Tibial nerve (tissue), 4 donors: ENCODE data around the gene EID3.

ENCODE experiments used
- EP300 ChIP-seq, 2 donors: sonication (generic); formaldehyde crosslinking; IDR thresholded peaks; one replicate each; pipeline ENCODE4 v1.6.1; 2017; ENCODE audit warnings: antibody characterized with exemption in 2 of 2, mild to moderate bottlenecking in 1 of 2
- POLR2A ChIP-seq, 2 donors: fragments of 450-650 bp; IDR thresholded peaks; one replicate each; pipeline ENCODE4 v1.6.1; 2017; ENCODE audit warnings: antibody characterized with exemption in 2 of 2, mild to moderate bottlenecking in 2 of 2, moderate library complexity in 2 of 2
- TF ChIP-seq, protein P1 (sequence below), 5 experiments: fragments of 200-600 bp in 3 of 5; fragments of 450-650 bp in 2 of 5; sonication (generic) in 3 of 5; IDR thresholded peaks; one replicate each; pipeline ENCODE4 v1.5.1; 2016 to 2019; ENCODE audit warnings: antibody characterized with exemption in 5 of 5, mild to moderate bottlenecking in 3 of 5, moderate library complexity in 2 of 5

- TF ChIP-seq, protein P1, sequence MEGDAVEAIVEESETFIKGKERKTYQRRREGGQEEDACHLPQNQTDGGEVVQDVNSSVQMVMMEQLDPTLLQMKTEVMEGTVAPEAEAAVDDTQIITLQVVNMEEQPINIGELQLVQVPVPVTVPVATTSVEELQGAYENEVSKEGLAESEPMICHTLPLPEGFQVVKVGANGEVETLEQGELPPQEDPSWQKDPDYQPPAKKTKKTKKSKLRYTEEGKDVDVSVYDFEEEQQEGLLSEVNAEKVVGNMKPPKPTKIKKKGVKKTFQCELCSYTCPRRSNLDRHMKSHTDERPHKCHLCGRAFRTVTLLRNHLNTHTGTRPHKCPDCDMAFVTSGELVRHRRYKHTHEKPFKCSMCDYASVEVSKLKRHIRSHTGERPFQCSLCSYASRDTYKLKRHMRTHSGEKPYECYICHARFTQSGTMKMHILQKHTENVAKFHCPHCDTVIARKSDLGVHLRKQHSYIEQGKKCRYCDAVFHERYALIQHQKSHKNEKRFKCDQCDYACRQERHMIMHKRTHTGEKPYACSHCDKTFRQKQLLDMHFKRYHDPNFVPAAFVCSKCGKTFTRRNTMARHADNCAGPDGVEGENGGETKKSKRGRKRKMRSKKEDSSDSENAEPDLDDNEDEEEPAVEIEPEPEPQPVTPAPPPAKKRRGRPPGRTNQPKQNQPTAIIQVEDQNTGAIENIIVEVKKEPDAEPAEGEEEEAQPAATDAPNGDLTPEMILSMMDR (IDR thresholded peaks at IDR 0.05), result no peak
- TF ChIP-seq POLR2A (IDR thresholded peaks at IDR 0.05), result no peak
- TF ChIP-seq EP300 (IDR thresholded peaks at IDR 0.05), result no peak
These were observed 49.8 kb downstream of the EID3 start for GRCh38 chr12:104353012-104353981.
